GM19397 (cell line): Measurements from ENCODE around the gene PAN3.
"Not testable (repeated sequence)": the region's sequence is repeated elsewhere in the genome, so short reads cannot be mapped to it uniquely, and the experiment has no call there.

Source experiments
- ATAC-seq: cut with Tn5 transposase; IDR thresholded peaks from one replicate; pipeline ENCODE4 v1.9.1; 2021; ENCODE audit warnings: mild to moderate bottlenecking, moderate library complexity; ENCODE audit not compliant: unreplicated experiment

PAN3 gene

GRCh38 chr13:28137596-28137995 lies 749 bp upstream of the PAN3 start:
- ATAC-seq, result peak; percentile 1

DNA sequence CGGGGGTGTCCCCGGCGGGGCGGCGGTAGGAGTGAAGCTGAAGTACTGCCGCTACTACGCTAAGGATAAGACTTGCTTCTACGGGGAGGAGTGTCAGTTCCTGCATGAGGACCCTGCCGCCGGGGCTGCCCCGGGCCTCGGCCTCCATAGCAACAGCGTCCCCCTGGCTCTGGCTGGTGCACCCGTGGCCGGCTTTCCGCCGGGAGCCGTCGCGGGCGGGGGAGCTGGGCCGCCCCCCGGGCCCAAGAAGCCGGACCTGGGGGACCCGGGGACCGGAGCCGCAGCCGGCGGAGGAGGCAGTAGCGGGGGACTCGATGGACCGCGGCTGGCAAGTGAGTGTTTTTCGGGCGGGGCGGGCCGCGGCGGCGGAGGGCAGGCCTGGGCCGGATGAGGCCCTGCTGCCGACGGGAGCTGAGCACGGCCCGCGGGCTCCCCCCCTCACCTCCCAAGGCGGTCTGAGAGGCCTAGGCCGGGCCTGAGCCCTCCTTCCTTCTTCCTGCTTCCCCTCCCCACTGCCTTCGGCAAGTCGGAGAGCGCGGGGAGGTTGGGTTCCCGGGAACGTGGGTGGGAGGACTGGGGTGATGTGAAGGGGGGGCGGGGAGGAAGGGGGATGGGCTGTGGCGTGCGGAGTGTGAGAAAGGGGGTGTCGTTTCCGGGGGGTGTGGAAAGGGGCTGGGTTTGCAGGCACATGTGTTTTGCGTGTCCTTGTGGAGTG lies 568 bp downstream of the PAN3 start:
- ATAC-seq, result peak; percentile 51

DNA sequence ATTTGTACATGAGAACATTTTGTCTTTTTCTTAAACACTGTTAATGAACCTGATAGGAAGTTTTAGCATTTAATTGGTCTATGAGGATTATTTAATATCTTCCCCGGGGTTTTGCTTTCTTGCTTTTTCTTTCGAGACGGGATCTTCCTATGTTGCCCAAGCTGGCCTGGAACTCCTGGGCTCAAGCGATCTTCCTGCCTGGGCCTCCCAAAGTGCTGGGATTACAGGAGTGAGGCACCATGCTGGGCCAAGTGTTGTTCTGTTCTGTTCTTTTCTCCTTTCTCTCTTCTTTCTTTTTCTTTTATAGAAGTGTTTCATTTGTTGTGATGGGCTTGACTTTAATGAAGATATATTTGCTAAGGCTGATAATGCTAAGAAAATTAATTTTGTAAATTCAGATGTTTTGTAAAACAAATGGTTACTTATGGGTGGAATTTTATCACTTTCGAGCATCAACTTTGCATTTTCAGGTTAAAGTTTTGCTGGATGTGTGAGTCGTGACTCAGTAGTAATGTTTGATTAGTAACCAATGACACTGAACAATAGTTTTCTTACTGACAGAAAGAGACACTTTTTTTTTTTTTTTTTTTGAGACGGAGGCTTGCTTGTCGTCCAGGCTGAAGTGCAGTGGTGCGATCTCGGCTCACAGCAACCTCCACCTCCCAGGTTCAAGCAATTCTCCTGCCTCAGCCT lies 2.2 kb downstream of the PAN3 start:
- ATAC-seq, result no peak

DNA sequence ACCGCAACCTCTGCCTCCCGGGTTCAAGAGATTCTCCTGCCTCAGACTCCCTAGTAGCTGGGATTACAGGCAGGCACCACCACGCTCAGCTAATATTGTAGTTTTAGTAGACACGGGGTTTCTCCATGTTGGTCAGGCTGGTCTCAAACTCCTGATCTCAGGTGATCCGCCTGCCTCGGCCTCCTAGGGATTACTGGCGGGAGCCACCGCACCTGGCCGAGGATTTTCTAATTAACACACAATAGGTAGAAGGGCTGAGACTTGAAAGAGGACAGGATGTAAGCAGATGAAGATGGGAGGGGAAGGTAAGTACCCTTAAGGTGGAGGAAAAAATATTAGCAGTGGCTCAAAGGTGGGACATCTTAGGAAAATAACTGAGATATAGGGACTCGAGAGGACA lies 3.2 kb downstream of the PAN3 start:
- not testable (repeated sequence) for ATAC-seq

GRCh38 chr13:28145049-28145448 lies 6.7 kb downstream of the PAN3 start:
- ATAC-seq, result no peak

- ATAC-seq, result no peak
These were observed 9.2 kb downstream of the PAN3 start for GRCh38 chr13:28147495-28147894.

DNA sequence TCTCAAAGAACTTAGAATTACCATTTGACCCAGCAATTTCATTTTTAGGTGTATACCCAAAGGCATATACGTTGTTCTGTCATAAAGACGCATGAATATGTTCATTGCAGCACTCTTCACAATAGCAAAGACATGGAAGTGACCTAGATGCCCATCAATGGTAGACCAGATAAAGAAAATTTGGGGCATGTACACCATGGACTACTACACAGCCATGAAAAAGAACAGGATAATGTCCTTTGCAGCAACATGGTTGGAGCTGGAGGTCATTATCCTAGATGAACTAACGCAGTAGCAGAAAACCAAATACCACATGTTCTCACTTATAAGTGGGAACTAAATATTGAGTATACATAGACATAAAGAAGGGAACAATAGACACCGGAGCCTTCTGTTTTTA lies 20.7 kb downstream of the PAN3 start:
- no peak for ATAC-seq

GRCh38 chr13:28161370-28161769 lies 23.0 kb downstream of the PAN3 start:
- no peak for ATAC-seq

DNA sequence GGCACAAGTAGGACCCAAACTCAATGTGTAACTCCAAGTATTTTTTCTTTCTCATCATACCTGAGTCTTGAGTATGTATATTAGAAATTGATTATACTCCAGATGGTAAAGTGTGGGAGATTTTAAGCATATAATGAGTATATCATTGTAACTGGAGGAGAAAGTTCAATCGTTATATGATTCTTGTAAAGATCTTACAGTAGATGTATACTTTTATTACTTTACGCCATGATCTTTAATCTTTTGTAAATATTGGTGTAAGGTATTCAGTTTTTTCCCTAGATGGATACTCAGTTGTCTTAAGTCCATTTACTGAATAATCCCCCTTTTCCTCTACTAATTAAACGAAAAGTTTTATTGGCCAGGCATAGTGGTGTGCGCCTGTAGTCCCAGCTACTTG lies 25.2 kb downstream of the PAN3 start:
- ATAC-seq, result no peak

- ATAC-seq, result no peak
These were observed 27.9 kb downstream of the PAN3 start for GRCh38 chr13:28166257-28166656.

DNA sequence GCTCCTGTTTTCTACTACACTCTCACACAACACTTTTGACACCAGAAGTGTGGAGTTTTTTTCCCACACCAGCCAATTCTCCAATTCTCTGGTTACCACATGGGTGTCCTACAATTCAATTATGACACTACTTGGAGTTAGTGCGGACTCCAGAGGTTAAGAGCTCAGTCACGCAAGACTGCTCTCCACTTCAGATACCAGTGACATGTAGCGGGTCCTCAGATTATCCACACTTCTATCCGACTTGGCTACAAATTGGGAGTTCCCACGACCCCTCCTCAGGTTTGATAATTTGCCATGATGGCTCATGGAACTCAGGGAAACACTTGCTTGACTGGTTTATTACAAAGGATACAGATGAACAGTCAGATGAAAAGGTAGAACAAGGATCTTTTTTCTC lies 32.9 kb downstream of the PAN3 start:
- ATAC-seq, result no peak

DNA sequence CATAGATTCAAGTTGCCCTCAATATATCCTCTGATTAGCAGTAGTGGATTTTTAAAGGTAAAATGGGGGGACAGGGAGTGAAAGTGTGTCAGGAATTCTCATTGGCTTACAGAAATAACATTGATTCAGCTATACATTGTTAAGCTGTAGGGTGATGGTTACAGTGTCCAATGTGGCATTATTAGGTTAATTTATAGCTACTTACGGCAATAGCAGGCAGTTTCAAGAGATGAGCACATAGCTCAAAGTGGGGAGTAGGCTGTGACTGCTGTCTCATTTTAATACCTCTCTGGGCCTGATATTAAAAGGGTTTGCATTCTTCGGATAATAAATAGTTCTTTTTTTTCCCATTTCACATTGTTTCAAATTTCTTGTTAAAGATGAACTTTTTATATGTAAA lies 34.6 kb downstream of the PAN3 start:
- no peak for ATAC-seq

GRCh38 chr13:28173793-28174192 lies 35.4 kb downstream of the PAN3 start:
- no peak for ATAC-seq

GRCh38 chr13:28177327-28177726 lies 39.0 kb downstream of the PAN3 start:
- no peak for ATAC-seq

DNA sequence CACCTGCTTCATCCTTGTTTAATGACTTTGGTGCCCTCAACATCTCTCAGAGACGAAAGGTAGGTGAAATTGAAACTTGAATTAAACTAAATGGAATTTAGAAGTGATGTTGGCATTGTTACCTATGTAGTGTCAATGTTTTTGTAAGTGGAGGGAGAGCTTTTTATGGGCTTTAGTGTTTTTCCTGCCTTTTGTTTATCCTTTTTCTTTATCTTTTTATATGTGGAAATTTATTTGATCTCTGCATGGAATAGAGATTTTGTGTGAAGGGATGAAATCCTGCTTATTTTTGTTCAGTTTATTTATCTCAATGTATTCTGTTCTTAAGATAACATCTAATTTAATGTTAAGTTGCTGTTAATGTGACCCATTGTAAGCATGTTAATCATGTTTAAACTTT lies 39.5 kb downstream of the PAN3 start:
- no peak for ATAC-seq

GRCh38 chr13:28179974-28180373 lies 41.6 kb downstream of the PAN3 start:
- no peak for ATAC-seq

GRCh38 chr13:28181413-28181812 lies 43.1 kb downstream of the PAN3 start:
- ATAC-seq, result no peak

- ATAC-seq, result no peak
These were observed 46.9 kb downstream of the PAN3 start for GRCh38 chr13:28185256-28185655.

- ATAC-seq, result no peak
These were observed 60.7 kb downstream of the PAN3 start for GRCh38 chr13:28199089-28199488.

DNA sequence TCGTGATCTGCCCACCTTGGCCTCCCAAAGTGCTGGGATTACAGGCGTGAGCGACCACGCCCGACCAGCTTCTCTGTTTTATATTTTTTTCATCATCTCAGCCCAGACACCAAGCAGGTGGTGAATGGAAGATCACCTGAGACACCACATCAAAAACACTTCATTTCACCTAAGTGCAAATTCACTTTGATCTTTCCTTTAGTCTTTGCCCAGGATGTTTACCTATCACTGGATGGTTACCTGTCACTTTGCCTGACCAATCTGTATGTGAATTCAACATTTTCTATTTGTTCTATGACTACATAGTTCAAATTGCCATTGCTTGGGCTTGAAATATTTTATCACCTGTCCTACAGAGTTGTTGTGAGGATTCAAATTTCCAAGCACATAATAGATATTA lies 65.7 kb downstream of the PAN3 start:
- no peak for ATAC-seq

DNA sequence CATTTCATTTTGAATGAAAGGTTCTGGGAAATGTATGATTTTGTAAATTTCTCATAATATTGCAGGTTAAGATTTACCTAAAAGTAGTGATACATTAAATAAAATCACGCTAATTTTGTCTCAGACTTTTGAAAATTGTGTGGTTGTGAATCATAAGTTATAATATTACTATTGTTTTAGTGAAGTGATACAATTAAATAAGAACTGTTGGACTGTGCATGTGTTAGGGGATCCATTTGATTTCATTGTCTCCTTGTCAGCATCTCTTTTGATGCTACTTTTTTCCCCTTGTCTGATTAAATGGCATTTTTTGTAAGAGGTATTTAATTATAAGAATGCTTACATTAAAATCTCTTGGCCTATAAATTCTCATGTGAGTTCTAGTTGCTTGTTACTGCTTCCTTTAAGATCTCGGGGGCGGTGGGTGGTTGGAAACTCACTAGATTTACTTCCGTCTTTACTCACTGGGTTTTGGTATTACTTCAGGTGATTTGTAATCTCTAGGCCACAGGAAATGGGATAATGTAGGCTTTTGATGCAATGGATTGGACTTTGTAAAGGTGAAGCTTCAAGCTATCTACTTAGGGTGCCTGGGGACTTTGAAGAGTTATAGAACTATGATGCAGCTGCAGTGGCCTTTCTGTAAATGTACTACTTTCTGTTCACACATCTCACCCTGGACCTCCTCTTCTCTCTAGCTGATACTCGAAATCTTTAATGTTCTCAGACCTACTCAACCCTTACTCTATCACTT lies 66.5 kb downstream of the PAN3 start:
- ATAC-seq, result no peak

DNA sequence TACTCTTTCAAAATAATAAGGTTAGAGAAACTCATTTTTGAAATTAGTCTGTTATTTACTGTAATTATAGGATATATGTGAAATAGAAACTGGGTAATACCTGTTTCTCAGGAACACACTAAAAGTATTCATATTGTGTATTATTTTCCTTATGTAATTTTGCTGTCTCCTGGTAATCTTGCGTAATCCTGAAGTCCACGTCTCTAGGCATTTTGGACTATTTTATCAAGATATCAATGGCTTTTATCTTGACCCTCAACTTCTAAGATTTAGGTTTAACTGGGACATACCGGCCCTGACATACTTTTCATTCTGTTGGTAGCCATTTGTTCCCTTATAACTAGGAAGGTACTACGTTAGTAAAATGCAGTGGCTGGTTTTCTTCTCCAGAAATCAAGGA lies 80.3 kb downstream of the PAN3 start:
- ATAC-seq, result no peak
